ENCODE measurements around the gene SUN1.

GRCh38 chr7:881441-882234, 49.4 kb downstream of the SUN1 start:
- TF ChIP-seq CTCF (IDR thresholded peaks at IDR 0.05) (no peak), RXRA (IDR thresholded peaks at IDR 0.05; ENCODE audit: borderline replicate concordance, low read depth) (no peak), SMC3 (IDR thresholded peaks at IDR 0.05; ENCODE audit: low read depth, low read length) (no peak), MAX (IDR thresholded peaks at IDR 0.05; ENCODE audit: low read depth) (no peak)
